Measurements from ENCODE around the gene SIGLEC10.

DNA sequence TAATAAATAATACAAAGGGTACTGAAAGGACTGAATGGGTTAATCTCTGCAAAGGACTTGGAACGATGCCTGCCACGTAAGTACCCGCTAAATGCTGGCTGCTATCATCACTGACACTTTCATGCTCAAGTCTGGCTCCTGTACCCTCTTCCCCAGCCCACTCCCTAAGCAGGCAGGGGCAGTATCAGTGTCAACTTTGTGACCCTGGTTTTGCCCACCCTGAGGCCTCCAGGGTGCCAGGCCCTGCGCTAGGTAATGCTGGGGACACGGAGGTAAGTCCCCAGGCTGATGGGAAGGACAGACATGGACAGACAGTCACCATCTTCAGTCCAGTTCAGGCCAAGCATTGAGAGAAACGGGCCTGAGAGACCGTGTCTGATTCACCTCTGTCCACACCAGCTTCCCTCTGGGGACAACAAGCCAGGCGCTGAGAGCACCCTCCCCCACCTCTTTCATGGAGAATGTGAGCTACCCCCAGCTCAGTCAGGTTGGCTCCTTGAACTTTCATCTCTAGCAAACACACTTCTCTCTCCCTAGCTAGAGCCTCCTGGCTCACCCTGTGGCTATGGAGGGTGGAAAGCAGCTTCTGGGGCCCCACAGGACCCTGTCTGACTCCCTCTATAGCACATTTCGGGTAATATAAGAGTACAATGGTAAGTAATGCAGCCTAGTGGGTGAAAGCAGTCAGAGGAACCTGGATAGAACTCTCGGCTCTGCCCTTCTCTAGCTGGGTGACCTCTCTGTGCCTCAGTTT lies 52.1 kb downstream of the SIGLEC10 start:
- TF ChIP-seq, protein P1, sequence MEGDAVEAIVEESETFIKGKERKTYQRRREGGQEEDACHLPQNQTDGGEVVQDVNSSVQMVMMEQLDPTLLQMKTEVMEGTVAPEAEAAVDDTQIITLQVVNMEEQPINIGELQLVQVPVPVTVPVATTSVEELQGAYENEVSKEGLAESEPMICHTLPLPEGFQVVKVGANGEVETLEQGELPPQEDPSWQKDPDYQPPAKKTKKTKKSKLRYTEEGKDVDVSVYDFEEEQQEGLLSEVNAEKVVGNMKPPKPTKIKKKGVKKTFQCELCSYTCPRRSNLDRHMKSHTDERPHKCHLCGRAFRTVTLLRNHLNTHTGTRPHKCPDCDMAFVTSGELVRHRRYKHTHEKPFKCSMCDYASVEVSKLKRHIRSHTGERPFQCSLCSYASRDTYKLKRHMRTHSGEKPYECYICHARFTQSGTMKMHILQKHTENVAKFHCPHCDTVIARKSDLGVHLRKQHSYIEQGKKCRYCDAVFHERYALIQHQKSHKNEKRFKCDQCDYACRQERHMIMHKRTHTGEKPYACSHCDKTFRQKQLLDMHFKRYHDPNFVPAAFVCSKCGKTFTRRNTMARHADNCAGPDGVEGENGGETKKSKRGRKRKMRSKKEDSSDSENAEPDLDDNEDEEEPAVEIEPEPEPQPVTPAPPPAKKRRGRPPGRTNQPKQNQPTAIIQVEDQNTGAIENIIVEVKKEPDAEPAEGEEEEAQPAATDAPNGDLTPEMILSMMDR (IDR thresholded peaks at IDR 0.05) = no peak
- TF ChIP-seq EP300 (IDR thresholded peaks at IDR 0.05) = no peak
